IMR-90 (cell line): ENCODE measurements around the gene KAZN.

Source experiments
- BHLHE40 ChIP-seq: fragments of 150-350 bp; IDR thresholded peaks from 2 replicates; pipeline ENCODE4 v1.6.1; 2016; ENCODE audit warnings: mild to moderate bottlenecking, low read depth, low read length
- POLR2A ChIP-seq: IDR thresholded peaks from 2 replicates; pipeline ENCODE4 v1.6.1; 2012; ENCODE audit warnings: mild to moderate bottlenecking, low read depth, low read length
- RAD21 ChIP-seq: IDR thresholded peaks from 2 replicates; pipeline ENCODE4 v1.6.1; 2012; ENCODE audit warnings: low read length, improper control_type of control experiment
- RCOR1 ChIP-seq: IDR thresholded peaks from 2 replicates; pipeline ENCODE4 v1.6.1; 2012; ENCODE audit warnings: mild to moderate bottlenecking, low read length, improper control_type of control experiment; ENCODE audit not compliant: insufficient replicate concordance
- RFX5 ChIP-seq: IDR thresholded peaks from 2 replicates; pipeline ENCODE4 v1.8.0; 2012; ENCODE audit warnings: low read depth, mild to moderate bottlenecking, low read length, moderate library complexity
- SMC3 ChIP-seq: fragments of 150-350 bp; IDR thresholded peaks from 2 replicates; pipeline ENCODE4 v1.6.1; 2016; ENCODE audit warnings: low read depth, mild to moderate bottlenecking, antibody characterized with exemption, low read length, moderate library complexity
- TF ChIP-seq, protein P1 (sequence below): conservative IDR thresholded peaks from 2 replicates; pipeline ENCODE4 v1.5.1; 2012; ENCODE audit warnings: mild to moderate bottlenecking, low read depth, low read length, improper control_type of control experiment
- TF ChIP-seq, protein P2 (sequence below): fragments of 150-350 bp; IDR thresholded peaks from 2 replicates; pipeline ENCODE4 v1.6.1; 2016; ENCODE audit warnings: low read depth, mild to moderate bottlenecking, low read length, moderate library complexity, borderline replicate concordance

DNA sequence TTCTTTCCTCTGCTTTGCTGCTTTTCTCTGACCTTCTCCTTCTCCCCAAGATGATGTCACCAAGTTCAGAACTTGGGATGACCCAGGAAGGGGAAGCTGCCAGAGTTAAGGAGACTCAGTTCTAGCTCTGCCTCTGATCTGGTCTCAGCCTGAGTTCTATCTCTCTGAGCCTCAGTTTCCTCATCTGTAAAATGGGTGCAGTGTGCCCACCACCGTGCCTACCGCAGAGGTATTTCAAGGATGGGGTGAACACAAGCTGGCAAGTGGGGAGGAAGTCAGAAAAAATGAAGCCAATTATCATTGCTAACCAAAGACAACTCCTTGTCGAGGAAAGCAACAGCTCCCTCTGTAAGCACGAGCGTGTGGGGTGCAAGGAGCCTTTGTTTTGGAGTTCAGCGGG is 249.7 kb downstream of the KAZN start:
- no peak for TF ChIP-seq RAD21
- TF ChIP-seq, protein P1, sequence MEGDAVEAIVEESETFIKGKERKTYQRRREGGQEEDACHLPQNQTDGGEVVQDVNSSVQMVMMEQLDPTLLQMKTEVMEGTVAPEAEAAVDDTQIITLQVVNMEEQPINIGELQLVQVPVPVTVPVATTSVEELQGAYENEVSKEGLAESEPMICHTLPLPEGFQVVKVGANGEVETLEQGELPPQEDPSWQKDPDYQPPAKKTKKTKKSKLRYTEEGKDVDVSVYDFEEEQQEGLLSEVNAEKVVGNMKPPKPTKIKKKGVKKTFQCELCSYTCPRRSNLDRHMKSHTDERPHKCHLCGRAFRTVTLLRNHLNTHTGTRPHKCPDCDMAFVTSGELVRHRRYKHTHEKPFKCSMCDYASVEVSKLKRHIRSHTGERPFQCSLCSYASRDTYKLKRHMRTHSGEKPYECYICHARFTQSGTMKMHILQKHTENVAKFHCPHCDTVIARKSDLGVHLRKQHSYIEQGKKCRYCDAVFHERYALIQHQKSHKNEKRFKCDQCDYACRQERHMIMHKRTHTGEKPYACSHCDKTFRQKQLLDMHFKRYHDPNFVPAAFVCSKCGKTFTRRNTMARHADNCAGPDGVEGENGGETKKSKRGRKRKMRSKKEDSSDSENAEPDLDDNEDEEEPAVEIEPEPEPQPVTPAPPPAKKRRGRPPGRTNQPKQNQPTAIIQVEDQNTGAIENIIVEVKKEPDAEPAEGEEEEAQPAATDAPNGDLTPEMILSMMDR, result no peak
- TF ChIP-seq POLR2A, result no peak
- TF ChIP-seq RCOR1, result no peak
- TF ChIP-seq SMC3, result no peak
- no peak for TF ChIP-seq BHLHE40
- no peak for TF ChIP-seq RFX5
- TF ChIP-seq, protein P2, sequence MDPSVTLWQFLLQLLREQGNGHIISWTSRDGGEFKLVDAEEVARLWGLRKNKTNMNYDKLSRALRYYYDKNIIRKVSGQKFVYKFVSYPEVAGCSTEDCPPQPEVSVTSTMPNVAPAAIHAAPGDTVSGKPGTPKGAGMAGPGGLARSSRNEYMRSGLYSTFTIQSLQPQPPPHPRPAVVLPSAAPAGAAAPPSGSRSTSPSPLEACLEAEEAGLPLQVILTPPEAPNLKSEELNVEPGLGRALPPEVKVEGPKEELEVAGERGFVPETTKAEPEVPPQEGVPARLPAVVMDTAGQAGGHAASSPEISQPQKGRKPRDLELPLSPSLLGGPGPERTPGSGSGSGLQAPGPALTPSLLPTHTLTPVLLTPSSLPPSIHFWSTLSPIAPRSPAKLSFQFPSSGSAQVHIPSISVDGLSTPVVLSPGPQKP, result no peak
